Fibroblast of skin of abdomen (primary cell): ENCODE measurements around the gene POLR3H.
A peak's percentile ranks its signal among the peaks of the same experiment; 100 is the strongest.

Experiments used
- DNase-seq: peaks from one replicate; pipeline ENCODE4 v3.0.0-alpha.2; 2013

Gene POLR3H

DNA sequence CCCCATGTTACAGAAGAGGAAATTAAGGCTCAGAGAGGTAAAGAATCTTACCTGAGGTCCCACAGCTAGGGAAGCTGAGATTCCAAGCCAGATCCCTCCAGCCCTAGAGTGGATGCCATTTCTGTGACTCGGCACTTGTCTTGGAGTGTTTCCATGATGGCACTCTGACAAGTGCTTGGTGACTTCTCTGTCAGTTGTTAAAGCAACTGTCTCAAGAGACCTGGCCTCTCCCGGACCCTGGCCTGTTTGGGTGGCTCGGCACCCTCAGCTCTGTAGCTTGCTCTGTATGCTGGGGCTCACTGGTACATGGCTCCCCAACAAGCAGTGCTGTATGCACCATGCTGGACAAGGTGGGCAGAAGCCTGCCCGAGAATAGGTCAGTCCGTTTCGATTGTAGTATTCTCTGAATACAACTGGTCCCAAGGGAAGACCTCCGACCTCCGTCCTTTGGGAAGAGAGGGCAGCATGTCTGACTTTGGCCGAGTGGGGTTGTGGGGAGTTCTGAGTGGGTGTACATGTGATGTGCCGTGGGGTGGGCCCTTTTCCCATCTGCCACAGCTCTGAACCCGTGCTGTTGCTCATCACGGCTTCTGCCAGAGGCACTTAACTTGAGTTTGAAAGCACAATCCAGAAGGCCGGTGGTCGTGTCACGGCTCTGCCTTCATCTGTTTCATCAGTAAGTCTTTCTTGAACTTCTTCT lies 63.0 kb downstream of the POLR3H start:
- DNase-seq, result peak; percentile 30

DNA sequence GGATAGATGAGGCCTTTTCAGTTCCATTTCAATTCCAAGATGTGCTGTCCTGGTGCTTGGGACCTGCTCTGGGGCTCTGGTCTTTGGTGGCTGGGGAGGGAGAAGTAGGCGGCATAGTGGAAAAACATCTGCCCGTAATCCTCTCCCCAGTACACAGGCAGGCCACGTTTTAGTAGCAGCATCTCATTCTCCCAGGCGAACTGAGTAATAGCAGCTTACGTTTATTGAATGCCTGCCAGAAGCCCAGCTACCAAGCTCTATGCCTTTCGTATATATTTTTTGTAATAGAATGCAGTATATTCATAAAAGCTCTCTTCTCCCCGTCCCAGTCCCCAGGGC lies 63.9 kb downstream of the POLR3H start:
- peak; percentile 73 for DNase-seq

DNA sequence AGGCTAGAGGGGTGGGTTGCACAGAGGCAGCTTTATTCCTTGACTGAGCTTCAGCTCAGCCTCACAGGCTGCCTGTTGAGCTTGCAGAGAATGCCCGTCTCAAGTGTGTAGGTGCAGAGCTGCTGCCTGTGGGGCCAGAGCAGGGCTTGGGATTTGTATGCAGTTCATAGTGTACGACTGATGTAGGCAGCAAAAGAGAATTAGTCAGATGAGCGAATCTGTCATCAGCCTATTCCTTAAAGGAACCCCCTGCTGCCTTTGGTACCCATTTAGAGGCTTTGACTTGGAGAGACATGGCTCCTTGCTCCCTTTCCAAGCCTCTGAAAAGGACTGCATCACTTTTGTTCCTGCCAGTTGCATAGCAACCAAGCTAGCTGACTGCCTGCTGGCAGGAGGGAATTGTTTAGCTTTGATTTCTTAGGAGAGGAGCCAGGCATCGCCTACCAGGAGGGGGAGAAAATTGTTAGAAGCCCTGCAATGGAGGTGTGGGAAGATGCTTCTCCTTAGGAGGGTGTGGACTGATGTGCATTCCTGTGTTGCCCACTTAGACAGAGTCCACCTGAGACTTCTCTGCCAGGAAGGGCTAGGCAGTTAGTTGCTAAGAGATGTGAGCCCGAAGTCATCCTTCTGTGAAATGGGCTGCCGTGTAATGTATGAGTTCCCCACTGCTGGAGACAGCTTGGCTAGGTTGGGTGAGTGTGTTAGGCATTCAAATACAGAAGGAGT lies 64.4 kb downstream of the POLR3H start:
- DNase-seq, result peak; percentile 23

DNA sequence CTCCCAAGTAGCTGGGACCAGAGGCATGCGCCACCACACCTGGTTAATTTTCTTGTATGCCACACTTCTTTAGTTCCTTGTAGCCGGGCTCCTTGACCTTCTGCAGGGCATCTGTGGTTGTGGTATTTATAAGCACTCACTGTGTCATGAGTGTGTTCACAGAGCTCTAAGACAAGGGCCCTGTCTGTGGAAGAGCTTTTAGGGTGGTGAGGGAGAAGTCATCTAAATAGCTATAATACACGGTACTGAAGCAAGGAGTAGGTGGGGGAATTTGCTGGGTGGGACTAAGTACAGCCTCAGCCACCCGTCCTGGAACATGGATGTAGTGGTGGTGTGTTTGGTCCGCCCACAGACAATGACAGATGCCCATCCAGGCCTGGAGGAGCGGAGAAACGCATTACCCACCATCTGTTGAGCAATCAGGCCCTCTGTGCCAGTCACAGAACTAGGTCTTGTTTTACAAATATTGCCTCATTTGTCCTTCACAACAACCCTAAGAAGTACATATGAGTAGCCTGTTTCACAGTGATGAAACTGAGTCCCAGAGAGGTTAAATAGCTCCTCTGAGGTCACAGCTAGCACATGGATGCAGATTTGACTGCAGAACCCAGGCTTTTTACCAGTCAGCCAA lies 65.3 kb downstream of the POLR3H start:
- no peak for DNase-seq

DNA sequence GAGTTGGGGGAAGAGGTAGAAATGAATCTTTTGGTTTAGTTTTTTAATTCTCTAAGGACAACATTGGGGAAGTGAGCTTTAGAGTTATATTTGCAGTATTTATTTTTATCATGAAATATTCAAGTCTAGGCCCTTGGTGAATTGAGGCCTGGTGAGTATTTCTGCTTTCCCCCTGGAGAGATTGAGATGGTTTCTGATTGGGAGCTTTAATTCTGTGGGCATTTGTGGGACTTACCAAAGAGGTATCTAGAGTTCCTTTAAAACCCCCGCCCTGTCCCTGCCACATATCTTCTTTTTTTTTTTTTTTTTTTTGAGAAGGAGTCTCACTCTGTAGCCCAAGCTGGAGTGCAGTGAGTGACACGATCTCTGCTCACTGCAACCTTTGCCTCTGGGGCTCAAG lies 65.8 kb downstream of the POLR3H start:
- DNase-seq, result no peak
